ENCODE measurements around the gene SIX2. TPM values are rescaled to one million over a fixed set of nuclear protein-coding genes. Genes with fewer than 3 reads are reported as not detected.

The SIX2 gene
- total and polyA plus RNA-seq, 9 of the 15 experiments (the other 6 are each of a cell fraction or from before 2014, with no cell fraction given) = not detected

GRCh38 chr2:44980751-44981713 lies 28.2 kb downstream of the SIX2 start:
- Histone ChIP-seq H2AFZ (ENCODE audit: low read depth, low read length) (no peak overlapping the region), H3K9ac (ENCODE audit: insufficient read depth in 1 of 2, low read depth in 2 of 2, low read length in 2 of 2) (no peak overlapping the region), H3K4me3 (no peak overlapping the region), H3K9me1 (ENCODE audit: control insufficient read depth, insufficient read depth, low read length) (no peaks in the 10 kb centered on the region), H3K4me2 (ENCODE audit: insufficient read depth, low read length) (no peak overlapping the region), H3K4me1 (replicated peaks in 1 of 2; ENCODE audit: control insufficient read depth in 2 of 2, insufficient read depth in 2 of 2, low read length in 2 of 2) (peaks cover 0 to 2% of the 10 kb centered on the region in 2 experiments; a peak in 2 of 5 replicates), H3K27ac (ENCODE audit: extremely low read depth, low read depth, low read length) (no peak overlapping the region), H3K9me3 (replicated peaks; ENCODE audit: control insufficient read depth, insufficient read depth, low read depth, low read length) (no peaks in the 10 kb centered on the region), H3K27me3 (ENCODE audit: control insufficient read depth in 2 of 2, insufficient read depth in 2 of 2, low read length in 2 of 2) (peaks cover 5 to 9% of the 10 kb centered on the region in 2 experiments; a peak in 4 of 5 replicates), H4K20me1 (replicated peaks; ENCODE audit: control insufficient read depth, insufficient read depth, low read length) (peaks cover 3% of the 10 kb centered on the region; the same call in 1 of the 2 replicates), H3K36me3 (ENCODE audit: control insufficient read depth, insufficient read depth, low read length) (no peaks in the 10 kb centered on the region), H3K79me2 (ENCODE audit: control insufficient read depth, insufficient read depth, low read length) (no peaks in the 10 kb centered on the region)
- no peak for FAIRE-seq
- ChIA-PET POLR2A (no interaction called here), CTCF (ENCODE audit: low intra/inter-chr PET ratio) (interaction anchor here (0.9 to 1.7 kb wide), 3 partner anchors 510 to 955 kb away, joined by 3 to 38 read pairs (median 3); no protein-coding TSS in a partner anchor)
- intact Hi-C loops (cut with micrococcal nuclease) (loop anchor here (1.0 to 5.0 kb wide), 3 partner anchors 513 to 956 kb away; no protein-coding TSS in a partner anchor), in situ Hi-C loops (cut with MboI) (no loop called here)
- 24% methylated on average over 9 of the region's 9 CpGs for WGBS (ENCODE audit: insufficient coverage, low coverage, missing lambda C conversion rate)
- no peak for TF ChIP-seq RBM25 (IDR thresholded peaks at IDR 0.05; ENCODE audit: low read depth, low read length, severe bottlenecking)
- no peak for TF ChIP-seq POLR2B (IDR thresholded peaks at IDR 0.05; ENCODE audit: low read depth, partially characterized antibody)
- no peak for TF ChIP-seq FOXA1 (IDR thresholded peaks at IDR 0.05; ENCODE audit: borderline replicate concordance)
- no peak for DNase-seq (ENCODE audit: extremely low read depth in 1 of 4, low spot score in 3 of 4)
- ATAC-seq = no peak
- BruUV-seq (replicated peaks) = no TSS peak

- ATAC-seq (no peak), DNase-seq (ENCODE audit: extremely low read depth in 1 of 4, low spot score in 3 of 4) (no peak), FAIRE-seq (no peak)
- Histone ChIP-seq H3K27ac (ENCODE audit: extremely low read depth, low read depth, low read length) (no peak overlapping the region), H2AFZ (ENCODE audit: low read depth, low read length) (no peak overlapping the region), H3K9me1 (ENCODE audit: control insufficient read depth, insufficient read depth, low read length) (no peaks in the 10 kb centered on the region), H3K36me3 (ENCODE audit: control insufficient read depth, insufficient read depth, low read length) (no peaks in the 10 kb centered on the region), H4K20me1 (replicated peaks; ENCODE audit: control insufficient read depth, insufficient read depth, low read length) (peaks cover 3% of the 10 kb centered on the region; the same call in 1 of the 2 replicates), H3K4me2 (ENCODE audit: insufficient read depth, low read length) (no peak overlapping the region), H3K4me3 (no peak overlapping the region), H3K27me3 (ENCODE audit: control insufficient read depth in 2 of 2, insufficient read depth in 2 of 2, low read length in 2 of 2) (peaks cover 5 to 16% of the 10 kb centered on the region in 2 experiments; a peak in 4 of 5 replicates), H3K9me3 (replicated peaks; ENCODE audit: control insufficient read depth, insufficient read depth, low read depth, low read length) (no peaks in the 10 kb centered on the region), H3K4me1 (replicated peaks in 1 of 2; ENCODE audit: control insufficient read depth in 2 of 2, insufficient read depth in 2 of 2, low read length in 2 of 2) (peaks cover 0 to 9% of the 10 kb centered on the region in 2 experiments; a peak in 2 of 5 replicates), H3K79me2 (ENCODE audit: control insufficient read depth, insufficient read depth, low read length) (no peaks in the 10 kb centered on the region), H3K9ac (ENCODE audit: insufficient read depth in 1 of 2, low read depth in 2 of 2, low read length in 2 of 2) (no peak overlapping the region)
- ChIA-PET CTCF (ENCODE audit: low intra/inter-chr PET ratio) (no interaction called here), POLR2A (no interaction called here)
- in situ Hi-C loops (cut with MboI) = loop anchor here (5.0 to 10.0 kb wide), 2 partner anchors 513 to 935 kb away; no protein-coding TSS in a partner anchor
- BruUV-seq (replicated peaks) = no TSS peak
- 15% methylated on average over 10 of the region's 11 CpGs for WGBS (ENCODE audit: insufficient coverage, low coverage, missing lambda C conversion rate)
- intact Hi-C loops (cut with micrococcal nuclease) = no loop called here
- TF ChIP-seq BRD9 (IDR thresholded peaks at IDR 0.05; ENCODE audit: low read depth, partially characterized antibody) (no peak), ZKSCAN1 (IDR thresholded peaks at IDR 0.05; ENCODE audit: low read depth, low read length) (no peak), RBM14 (IDR thresholded peaks at IDR 0.05; ENCODE audit: borderline replicate concordance, insufficient read depth, low read depth, low read length) (no peak), CBX8 (IDR thresholded peaks at IDR 0.05; ENCODE audit: borderline replicate concordance, extremely low read depth, low read depth, low read length, poor library complexity, severe bottlenecking) (no peak), PHB (CRISPR knock-in tag; IDR thresholded peaks at IDR 0.05) (no peak), TAL1 (IDR thresholded peaks at IDR 0.05) (no peak), SMARCA4 (IDR thresholded peaks at IDR 0.05) (no peak), MCM2 (IDR thresholded peaks at IDR 0.05; ENCODE audit: low read depth) (no peak), ZFP36 (IDR thresholded peaks at IDR 0.05; ENCODE audit: low read depth, low read length, partially characterized antibody) (no peak)
Measured at GRCh38 chr2:44979581-44979980, 29.7 kb downstream of the SIX2 start.

Measured in K562 (cell line).